CD1c-positive myeloid dendritic cell (primary cell): ENCODE measurements around the gene KMT2B.
A peak's percentile ranks its signal among the peaks of the same experiment; 100 is the strongest.
"Not testable (repeated sequence)": the region's sequence is repeated elsewhere in the genome, so short reads cannot be mapped to it uniquely, and the experiment has no call there.

Experiments
- DNase-seq: peaks from one replicate; pipeline ENCODE4 v3.0.0-alpha.2; 2016; ENCODE audit errors: extremely low spot score

Gene KMT2B

DNA sequence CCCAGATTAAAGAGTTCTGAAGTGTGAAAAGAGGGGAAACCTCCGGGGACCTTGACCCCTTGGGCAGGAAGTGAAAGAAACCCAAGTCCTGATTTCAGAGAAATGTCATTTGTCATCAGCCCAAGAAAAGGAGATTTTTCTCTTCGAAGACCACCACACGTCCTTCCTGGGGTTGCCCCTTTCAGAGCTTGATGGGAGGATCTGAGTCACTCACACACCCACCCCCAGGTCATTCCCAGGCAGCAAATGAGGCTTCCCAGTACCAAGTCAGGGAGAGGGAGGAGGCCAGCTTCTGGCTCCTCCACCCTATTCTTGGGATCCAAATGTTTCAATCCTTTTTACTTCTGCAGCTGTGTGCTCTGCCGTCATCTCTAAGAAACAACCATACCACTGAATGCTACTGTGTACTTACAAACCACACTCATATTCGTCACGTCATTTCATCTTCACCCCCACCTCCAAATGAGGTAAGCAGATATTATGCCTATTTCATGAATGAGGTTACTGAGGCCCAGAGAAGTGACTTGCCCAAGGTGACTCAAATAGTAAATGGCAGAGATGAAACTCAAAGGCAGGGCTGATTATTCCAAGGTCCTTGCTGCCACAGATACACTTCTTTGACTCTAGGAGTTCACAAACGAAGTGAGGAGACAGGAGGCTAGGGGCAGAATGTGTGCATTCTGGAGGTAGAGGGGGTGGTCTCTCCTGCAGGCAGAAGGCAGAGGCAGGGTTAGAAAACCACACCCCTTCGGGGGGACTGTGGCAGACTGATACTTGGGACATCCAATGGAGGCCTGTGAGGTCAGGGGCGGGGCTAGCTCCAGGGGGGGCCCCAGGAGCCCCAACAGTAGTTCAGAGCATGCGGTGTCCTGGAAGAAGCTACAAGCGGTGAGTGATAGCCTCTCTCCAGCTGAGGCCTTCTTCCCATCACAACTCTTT lies 5.0 kb upstream of the KMT2B start:
- no peak for DNase-seq

DNA sequence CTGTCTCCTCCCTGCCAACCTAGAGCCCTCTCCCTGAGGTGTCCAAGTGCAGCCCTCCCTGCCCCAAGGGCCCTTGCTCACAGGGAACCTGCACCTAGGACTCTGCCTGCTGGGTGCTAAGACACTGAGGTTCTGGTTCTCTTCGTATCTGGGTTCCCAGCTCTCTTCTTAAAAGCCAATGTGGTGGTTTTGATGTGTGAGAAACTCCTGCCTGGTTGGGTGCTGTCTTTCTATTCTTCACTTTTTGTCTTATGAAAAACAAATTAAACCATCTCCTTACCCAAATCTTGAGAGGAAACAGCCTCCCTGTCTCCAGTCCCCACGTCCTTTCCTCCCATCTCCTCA lies 4.3 kb upstream of the KMT2B start:
- no peak for DNase-seq

DNA sequence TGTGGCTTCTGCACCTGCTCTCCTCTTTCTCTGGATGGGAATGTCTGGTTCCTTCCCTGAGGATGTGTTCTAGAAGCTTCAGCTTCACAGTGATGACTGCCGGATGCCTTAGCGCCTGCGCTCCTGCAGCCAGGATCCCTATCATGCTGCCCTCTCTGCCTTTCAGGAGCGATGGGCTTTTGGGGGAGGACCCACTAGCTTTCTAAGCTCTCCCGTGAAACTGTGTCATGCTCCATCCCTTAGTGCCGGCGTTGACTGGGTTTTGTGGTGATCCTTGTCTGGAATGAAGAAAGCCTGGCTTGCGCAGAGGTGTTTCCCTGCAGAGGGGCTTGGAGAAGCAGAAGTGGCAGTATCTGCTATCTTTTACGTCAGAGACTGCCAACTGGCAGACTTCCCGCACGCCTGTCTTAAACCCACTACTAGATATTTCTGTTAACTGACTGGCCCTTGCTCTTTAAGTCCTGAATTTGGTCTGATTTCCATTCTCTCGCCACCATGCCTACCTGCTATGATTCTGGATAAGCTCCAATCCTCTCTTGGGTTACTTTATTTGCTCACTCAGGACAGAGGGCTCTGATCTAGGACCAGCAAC lies 3.8 kb upstream of the KMT2B start:
- DNase-seq: no peak

DNA sequence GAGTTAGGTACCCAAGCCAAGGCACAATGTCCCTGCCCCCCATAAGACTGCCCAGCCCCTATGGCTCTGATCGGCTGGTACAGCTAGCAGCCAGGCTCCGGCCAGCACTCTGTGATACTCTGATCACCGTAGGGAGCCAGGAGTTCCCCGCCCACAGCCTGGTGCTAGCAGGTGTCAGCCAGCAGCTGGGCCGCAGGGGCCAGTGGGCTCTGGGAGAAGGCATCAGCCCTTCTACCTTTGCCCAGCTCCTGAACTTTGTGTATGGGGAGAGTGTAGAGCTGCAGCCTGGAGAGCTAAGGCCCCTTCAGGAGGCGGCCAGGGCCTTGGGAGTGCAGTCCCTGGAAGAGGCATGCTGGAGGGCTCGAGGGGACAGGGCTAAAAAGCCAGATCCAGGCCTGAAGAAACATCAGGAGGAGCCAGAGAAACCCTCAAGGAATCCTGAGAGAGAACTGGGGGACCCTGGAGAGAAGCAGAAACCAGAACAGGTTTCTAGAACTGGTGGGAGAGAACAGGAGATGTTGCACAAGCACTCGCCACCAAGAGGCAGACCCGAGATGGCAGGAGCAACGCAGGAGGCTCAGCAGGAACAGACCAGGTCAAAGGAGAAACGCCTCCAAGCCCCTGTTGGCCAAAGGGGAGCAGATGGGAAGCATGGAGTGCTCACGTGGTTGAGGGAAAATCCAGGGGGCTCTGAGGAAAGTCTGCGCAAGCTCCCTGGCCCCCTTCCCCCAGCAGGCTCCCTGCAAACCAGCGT lies 3.0 kb upstream of the KMT2B start:
- DNase-seq: no peak

DNA sequence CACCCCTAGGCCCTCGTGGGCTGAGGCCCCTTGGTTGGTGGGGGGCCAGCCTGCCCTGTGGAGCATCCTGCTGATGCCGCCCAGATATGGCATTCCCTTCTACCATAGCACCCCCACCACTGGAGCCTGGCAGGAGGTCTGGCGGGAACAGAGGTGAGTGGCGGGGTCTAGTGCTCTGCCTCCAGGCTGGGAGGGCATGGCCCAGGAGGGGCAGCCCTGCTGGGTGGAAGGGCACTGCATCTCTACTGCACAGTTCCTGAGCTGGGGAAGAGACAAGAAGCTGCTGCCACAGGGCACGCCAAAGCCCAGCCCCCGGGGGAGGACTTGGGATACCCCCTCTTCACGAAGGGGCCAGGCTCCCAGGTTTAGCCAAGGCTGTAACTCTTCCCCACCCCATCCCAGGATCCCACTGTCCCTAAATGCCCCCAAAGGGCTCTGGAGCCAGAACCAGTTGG lies 2.4 kb upstream of the KMT2B start:
- no peak for DNase-seq

DNA sequence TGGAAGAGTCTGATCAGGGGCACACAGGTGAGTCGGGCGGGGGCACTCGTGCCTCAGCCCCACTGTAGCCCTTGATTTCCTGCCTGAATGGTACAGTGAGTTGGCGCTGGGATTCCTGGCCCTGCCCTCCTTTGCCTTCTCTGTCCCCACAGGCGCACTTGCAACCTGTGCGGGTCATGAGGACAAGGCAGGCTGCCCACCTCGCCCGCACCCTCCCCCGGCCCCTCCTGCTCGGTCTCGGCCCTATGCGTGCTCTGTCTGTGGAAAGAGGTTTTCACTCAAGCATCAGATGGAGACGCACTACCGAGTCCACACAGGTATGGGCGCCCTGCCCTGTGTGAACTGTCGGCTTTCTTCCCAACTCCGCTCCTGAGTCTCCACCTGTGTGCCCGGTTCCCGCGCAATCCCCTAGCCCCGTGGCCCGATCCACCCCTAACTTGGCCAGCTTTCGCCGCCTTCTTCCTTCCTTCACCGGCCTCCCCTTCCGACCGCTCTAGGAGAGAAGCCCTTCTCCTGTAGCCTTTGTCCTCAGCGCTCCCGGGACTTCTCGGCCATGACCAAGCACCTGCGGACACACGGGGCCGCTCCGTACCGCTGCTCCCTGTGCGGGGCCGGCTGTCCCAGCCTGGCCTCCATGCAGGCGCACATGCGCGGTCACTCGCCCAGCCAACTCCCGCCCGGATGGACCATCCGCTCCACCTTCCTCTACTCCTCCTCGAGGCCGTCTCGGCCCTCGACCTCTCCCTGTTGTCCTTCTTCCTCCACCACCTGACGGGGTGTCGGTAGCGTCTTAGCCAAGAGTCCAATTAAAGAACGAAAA lies 1.6 kb upstream of the KMT2B start:
- no peak for DNase-seq

DNA sequence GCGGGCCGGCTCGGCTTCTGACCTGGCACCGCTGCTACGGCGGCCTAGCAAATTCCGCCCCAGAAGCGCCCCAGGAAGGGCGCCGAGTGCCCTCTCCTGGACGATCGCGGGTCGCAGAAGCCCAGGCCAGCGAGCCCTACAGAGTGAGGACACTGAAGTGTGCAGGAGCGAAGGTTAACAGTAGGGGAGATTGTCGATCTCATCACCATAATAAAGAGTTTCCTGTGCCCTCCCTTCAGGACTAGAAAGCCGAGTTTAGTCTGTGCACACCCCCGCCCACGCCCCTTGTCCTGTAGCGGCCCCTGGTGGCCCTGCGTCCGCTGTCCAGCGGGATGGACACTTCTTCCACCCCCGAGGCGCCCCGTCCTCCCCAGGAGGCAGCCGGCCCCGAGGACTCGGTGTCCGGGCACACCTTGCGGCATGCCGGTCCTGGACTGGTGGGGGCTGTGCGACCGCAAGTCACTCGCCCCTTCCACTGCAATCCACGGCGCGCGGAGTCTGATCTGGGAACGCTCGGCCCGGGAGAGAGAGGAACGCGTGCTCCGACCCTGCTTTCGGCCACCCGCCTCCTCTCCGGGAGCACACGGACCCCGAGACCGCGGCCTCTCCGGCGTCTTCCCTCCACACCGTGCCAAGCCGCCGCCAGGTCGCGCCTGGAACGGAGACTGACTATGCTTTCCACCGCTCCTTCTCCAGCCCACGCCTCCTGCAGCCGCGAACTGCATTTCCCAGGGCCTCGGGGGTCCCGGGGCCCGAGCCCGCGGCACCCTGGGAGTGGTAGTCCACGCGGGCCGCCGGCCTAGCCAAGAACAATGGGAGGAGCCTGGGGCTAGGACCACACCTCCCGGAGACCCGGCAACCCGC lies 770 bp upstream of the KMT2B start:
- DNase-seq: peak; percentile 97

DNA sequence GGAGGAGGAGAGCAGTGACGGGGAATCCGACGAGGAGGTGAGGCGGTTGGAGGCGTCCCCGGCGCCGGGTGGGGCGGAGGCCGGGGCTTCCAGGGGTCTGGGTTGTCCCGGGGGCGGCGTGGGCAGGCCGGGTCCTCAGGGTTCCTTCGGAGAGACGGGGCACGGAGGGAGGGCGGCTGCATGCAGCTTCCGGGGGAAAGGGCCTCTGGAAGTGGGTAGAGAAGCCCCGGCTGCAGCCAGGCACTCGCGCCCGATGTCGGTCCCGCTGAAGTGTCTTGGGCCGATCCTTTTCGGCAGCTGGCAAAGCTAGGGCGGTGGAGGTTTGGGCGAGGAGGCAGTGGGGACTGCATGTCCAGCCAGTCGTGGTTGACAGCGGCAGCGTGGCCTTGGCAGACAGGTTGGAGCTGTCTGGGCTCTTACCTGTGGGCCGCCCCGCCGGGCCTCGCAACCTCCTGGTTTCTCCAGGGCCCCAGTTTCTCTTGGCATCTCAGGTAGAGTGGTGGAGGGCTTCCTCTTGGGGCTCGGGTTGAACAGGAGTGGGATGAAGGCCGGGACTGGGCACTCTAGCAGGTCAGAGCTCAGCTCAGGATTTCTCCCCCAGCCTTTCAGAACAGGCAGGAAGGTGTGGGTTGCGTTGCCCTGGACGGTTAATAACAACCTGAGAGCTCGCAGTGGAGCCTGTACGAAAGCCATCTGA lies 690 bp downstream of the KMT2B start:
- DNase-seq: peak; percentile 33

DNA sequence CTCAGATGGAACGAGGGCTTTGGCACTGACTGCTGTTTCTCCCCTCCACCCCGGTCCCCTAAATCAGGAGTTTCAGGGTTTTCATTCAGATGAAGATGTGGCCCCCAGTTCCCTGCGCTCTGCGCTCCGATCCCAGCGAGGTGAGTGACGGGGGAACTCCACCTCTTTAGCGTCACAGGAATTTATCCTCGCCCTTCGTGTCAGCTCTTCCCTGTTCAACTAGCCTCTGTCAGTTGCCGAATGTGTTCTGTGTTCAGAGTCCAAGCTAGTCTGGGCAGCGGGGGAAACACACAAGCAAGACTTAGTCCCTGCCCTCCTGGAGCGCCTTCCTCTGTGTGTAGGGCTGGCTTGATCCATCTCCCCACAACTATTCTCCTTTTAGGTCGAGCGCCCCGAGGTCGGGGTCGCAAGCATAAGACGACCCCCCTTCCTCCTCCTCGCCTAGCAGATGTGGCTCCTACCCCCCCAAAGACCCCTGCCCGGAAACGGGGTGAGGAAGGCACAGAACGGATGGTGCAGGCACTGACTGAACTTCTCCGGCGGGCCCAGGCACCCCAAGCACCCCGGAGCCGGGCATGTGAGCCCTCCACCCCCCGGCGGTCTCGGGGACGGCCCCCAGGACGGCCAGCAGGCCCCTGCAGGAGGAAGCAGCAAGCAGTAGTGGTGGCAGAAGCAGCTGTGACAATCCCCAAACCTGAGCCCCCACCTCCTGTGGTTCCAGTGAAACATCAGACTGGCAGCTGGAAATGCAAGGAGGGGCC lies 1.8 kb downstream of the KMT2B start:
- no peak for DNase-seq

DNA sequence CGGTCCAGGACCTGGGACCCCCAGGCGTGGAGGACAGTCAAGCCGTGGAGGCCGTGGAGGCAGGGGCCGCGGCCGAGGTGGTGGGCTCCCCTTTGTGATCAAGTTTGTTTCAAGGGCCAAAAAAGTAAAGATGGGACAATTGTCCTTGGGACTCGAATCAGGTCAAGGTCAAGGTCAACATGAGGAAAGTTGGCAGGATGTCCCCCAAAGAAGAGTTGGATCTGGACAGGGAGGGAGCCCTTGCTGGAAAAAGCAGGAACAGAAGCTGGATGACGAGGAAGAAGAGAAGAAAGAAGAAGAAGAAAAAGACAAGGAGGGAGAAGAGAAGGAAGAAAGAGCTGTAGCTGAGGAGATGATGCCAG lies 2.3 kb downstream of the KMT2B start:
- DNase-seq: no peak

DNA sequence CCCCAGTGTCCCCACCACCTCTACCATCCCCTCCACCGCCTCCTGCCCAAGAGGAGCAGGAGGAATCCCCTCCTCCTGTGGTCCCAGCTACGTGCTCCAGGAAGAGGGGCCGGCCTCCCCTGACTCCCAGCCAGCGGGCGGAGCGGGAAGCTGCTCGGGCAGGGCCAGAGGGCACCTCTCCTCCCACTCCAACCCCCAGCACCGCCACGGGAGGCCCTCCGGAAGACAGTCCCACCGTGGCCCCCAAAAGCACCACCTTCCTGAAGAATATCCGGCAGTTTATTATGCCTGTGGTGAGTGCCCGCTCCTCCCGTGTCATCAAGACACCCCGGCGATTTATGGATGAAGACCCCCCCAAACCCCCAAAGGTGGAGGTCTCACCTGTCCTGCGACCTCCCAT lies 2.8 kb downstream of the KMT2B start:
- no peak for DNase-seq

DNA sequence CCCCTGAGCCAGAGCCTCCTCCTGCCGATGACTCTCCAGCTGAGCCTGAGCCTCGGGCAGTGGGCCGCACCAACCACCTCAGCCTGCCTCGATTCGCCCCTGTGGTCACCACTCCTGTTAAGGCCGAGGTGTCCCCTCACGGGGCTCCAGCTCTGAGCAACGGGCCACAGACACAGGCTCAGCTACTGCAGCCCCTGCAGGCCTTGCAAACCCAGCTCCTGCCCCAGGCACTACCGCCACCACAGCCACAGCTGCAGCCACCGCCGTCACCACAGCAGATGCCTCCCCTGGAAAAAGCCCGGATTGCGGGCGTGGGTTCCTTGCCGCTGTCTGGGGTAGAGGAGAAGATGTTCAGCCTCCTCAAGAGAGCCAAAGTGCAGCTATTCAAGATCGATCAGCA lies 3.6 kb downstream of the KMT2B start:
- no peak for DNase-seq

DNA sequence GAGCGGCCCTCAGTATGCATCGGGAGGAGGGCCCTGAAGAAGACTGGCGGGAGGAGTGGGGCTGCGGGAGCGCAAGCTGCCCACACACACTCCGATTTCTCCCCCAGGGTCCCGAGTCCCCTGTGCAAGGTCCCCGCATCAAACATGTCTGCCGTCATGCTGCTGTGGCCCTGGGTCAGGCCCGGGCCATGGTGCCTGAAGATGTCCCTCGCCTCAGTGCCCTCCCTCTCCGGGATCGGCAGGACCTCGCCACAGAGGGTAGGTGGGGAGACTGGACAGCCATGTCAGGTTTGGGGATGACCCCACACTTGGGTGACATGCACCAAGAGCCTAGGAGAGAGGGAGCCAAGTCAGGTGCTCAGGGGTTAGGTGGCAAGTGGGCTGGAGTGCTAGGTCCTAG lies 4.7 kb downstream of the KMT2B start:
- no peak for DNase-seq

DNA sequence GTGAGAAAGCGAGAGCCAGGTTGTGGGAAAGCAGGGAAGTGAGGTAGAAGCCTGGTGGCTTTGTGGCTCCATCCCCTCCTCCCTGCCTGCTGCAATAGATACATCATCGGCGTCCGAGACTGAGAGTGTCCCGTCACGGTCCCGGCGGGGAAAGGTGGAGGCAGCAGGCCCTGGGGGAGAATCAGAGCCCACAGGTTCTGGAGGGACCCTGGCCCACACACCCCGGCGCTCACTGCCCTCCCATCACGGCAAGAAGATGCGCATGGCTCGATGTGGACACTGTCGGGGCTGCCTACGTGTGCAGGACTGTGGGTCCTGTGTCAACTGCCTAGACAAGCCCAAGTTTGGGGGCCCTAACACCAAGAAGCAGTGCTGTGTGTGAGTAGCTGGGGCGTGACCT lies 5.1 kb downstream of the KMT2B start:
- no peak for DNase-seq

DNA sequence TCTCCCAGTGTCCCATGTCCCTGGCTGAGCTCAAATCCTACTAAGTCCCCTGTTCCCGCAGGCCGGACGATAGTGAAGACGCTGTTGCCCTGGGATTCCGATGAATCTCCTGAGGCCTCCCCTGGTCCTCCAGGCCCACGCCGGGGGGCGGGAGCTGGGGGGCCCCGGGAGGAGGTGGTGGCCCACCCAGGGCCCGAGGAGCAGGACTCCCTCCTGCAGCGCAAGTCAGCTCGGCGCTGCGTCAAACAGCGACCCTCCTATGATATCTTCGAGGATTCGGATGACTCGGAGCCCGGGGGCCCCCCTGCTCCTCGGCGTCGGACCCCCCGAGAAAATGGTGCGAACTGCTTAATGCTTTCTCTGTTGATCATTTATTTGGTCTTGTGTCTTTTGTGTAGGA lies 5.9 kb downstream of the KMT2B start:
- no peak for DNase-seq

DNA sequence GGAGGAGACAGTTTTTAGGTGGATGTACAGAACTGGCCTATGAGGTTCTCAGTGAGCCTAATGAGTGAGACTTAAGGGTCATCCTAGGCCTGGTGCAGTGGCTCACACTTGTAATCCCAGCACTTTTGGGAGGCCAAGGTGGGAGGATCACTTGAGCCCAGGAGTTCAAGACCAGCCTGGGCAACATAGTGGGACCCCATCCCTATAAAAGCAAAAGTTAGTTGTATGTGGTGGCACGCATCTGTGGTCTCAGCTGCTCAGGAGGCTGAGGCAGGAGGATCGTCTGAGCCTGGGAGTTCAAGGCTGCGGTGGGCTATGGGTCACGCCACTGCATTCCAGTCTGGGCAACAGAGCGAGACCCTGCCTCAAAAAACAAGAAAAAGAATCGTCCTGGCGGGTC lies 6.3 kb downstream of the KMT2B start:
- not testable (repeated sequence) for DNase-seq

DNA sequence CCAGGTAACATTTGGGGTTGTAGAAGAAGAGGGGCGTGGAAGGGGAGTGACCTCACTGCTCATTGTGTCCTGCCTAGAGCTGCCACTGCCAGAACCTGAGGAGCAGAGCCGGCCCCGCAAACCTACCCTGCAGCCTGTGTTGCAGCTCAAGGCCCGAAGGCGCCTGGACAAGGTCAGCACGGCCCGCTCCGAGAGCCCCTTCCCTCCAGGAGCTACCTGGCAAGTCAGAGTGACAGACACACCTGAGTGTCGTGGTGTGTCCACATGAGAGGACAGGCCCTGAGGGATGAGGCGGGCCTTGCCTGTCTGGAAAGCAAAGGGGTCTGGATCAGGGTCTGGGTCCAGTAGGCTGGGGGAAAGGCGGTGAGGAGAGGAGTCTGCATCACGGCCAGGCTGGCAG lies 6.8 kb downstream of the KMT2B start:
- DNase-seq: no peak

DNA sequence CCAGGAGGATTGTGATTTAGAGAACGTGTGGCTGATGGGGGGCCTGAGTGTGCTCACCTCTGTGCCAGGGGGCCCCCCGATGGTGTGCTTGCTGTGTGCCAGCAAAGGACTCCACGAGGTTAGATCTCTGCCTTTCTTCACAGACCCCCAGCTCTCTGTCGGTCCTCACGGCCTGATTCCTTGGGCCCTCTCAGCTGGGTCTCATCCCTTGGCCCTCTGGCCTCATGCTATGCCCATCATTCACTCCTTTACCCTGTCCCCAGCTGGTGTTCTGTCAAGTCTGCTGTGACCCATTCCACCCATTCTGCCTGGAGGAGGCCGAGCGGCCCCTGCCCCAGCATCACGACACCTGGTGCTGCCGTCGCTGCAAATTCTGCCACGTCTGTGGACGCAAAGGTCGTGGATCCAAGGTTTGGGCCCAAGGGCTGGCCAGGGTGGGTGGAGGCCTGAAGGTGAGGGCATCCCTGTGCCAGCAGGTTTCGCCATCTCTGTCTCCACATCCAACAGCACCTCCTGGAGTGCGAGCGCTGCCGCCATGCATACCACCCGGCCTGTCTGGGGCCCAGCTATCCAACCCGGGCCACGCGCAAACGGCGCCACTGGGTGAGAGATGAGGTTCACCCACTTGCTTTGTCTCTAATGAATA lies 7.5 kb downstream of the KMT2B start:
- no peak for DNase-seq
